GM18511 (cell line): ENCODE data around the gene TMEM273.
A peak's percentile ranks its signal among the peaks of the same experiment; 100 is the strongest.

Source experiments
- ATAC-seq: cut with Tn5 transposase; IDR thresholded peaks from one replicate; pipeline ENCODE4 v1.9.1; 2021; ENCODE audit warnings: mild to moderate bottlenecking, moderate library complexity; ENCODE audit not compliant: unreplicated experiment

Gene TMEM273

DNA sequence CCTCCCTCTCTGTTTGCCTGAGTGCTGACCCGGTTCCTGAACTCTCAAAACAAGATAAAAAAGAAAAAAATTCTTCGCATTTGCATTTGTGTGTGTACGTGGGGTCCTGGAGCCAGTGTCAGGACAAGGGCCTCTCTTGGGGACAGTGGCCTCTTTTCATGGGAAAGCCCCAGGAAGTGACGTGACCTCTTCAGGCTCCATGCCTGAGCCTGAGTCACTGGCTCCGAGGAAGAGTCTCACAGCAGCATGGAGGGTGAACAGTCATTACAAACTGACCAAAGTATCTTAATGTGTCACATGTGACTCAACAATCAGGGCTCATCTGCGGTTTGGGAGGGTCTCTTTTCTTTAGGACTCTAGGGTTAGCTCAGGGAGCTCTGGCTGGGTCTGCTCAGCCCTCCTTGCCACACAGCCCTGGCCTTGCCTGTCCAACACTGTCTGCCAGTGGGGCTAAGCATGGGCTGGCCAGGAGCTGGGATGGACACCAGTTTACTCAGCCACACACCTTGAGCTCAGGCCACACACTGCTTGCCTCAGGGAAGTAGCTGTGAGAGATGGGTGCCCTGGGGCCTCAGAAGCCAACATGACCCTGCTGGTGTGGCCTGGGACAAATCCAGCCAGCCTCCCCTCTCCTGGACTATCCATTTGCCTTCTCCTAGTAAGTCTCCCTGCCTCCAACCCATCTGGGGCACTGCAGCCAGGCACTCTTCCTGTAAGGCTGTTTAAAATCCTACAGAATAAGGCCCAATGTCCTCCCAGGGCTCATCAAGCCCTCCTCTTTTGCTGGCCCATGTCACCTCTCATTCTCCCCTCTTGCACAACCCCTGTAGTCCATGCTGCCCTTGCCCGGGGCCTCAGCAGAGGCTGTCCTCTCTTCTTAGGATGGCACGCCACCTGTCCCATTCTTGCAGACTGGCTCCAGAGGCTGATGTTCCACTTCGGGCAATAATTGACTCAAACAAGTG lies 10.5 kb downstream of the TMEM273 start:
- peak; percentile 82 for ATAC-seq

DNA sequence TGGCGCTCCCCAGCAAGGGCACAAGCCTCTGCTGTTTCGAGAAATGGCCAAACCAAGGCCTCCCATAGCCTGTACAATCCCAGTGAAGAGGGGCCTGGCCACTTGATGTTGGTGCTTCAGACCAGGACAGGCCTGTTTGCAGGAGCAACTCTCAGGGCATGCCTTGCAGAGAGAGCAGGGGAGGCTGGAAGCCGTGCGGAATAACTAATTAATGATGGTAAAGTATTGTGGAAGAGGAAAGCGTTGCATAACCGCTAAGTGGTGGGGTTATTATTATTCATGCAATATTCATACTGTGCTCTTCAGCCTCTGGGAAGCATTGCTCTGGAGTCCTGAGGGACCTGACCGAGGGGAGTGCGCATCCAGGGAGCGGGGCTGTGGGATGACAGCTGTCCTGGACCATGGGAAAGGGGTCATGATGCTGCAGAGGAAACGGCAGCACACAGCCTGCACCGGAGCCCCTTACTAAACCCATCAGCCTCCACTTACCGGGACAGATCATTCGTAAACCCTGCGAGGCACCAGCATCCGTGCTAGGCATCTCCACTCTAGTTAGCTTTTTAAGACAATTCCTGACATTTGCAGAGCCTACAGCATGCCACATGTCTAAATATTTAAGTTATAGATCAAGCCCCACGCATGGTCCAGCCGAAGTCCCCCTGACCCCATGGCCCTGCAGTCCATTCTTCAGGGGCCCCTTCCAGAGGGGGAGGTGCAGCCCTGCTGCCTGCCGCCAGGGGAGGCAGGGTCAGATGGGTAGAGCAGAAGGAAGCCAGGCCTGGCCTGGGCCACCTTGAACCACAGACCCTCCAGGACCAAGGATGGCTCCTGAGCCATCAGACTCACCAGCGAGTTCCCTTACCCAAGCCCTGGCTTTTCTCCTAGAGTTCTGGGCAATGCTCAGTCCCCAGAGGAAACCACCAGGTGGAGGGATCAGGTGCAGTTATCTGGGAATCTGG lies 11.6 kb downstream of the TMEM273 start:
- peak; percentile 6 for ATAC-seq

DNA sequence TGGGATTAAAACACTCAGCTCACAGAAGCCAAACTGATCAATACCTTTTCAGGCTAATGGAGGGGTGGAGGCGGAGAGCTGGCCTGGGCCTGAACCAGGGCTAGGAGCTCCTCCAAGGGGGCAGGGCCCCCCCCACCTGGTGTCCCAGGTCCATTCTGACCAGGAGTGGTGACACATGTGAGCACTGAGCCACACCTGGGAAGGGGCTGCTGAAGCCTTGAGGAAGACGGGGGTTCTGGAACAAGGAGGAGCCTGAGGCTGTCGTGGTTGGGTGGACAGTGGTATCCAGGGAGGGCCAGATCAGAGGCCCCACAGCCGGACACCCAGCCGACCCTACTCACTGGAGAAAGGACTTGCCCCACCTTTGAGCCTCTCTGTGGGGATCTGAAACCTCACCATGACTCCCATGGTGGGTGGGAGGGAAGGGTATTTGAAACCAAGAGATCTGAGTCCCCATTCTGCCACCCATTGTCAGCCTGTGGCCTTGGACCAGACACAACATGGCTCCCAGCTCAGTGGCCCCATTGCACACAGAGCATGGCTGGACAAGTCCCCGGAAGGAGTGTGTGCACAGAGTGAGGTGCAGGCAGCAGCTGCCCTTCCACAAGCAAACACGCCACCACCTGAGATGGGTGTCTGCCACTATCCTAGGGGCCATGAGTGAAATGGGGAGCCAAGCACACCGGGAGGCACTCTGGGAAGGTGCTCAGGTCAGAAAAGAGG lies 12.4 kb downstream of the TMEM273 start:
- ATAC-seq, result no peak

DNA sequence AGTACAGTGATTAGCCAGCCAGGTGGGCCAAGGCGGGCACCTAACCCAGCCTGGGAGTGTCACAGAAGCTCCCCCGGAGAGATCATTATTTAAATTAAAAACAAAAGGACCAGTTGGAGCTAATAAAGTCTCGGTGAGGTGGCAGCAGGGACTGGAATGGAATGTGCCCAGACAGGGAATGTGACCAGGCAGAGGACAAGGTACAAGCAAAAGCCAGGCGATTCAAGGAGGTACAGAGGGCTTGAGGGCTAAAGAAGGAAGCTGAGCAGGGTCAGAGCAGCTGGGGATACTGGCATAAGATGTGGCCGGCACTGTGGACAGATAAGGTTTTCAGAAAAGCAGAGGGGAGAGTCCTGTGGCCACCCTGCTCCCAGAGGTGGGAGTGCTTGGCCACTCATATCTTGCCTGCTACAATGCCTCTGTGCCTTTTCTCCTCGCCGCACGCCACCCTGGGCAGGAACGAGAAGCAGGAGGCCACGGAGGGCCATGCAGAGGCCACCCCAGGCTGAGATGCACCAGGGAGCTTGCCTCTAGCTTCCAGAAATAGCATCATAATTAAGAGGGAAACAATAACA lies 13.2 kb downstream of the TMEM273 start:
- no peak for ATAC-seq

DNA sequence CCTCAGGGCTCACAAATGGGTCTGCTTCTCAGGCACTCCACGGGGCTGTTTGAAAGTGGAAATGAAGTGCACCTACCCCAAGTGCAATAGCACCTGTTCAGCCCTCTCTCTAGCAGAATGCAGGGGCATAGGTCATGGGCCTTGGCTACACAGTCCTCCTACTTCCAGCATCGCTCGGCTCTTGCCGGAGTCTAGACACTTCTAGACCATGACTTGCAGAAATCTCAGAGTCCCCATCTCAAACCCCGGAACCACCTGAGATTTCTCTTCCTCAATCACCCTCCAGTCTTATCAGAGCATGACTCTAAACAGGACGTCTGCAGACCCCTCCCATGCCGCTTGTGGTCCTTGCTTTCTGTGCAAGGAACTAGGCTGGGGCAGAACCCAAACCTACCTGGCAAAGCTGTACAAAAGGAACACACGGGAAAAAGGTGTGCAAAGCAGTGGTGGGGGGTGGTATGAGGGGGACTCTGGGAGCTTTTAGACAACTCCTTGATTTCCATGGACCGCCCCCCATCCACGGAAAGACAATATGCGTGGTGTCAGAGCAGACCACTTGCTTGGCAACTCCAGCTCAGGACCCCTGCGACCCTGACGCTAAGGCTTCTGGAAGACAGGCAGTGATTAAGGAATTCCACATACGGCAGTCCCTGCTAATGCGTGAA lies 13.8 kb downstream of the TMEM273 start:
- no peak for ATAC-seq

DNA sequence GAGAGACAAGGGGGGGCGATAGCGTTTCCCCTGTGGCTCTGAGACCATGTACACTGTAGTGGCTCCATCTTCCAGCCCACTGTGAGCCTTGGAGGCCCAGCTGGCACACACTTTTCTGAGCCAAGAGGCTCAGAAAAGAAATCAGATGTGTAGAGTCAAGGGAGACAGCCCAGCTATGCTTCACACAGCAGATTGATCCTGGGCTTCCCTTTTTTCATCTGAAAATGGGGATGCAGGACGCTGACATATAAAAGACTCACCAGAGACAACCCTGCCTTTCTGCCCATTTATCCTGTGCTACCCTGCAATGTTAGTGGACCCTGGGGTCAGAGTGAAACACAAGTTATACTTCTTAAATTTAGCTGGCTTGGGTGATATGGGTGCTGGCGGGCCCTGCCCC lies 14.3 kb downstream of the TMEM273 start:
- ATAC-seq, result no peak

DNA sequence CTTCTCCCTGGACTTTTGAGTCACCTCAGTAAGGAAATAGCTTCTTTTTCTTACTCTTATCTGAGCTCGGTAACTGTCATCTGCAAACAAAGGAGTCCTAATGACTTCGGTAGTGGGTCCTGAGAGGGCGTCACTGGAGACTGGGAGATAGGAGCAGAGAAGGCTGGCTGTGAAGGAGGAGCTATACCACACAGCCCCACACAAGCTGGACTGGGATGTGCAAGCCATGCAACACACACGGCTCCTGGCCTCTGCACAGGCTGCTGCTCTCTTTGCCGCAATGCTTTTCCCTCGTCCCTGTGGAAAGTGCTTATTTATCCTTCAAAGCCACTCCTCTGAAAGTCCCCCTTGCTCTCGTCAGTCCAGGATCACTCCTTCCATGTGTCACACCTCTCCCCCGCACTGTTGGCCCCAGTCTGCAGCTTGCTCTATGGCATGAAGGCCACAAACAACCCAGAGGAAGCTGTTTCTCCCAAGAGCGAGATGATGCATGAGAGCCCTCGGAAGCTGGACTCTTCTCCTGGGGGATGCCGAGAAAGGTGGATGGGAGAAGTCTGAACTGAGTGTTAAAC lies 14.9 kb downstream of the TMEM273 start:
- no peak for ATAC-seq

DNA sequence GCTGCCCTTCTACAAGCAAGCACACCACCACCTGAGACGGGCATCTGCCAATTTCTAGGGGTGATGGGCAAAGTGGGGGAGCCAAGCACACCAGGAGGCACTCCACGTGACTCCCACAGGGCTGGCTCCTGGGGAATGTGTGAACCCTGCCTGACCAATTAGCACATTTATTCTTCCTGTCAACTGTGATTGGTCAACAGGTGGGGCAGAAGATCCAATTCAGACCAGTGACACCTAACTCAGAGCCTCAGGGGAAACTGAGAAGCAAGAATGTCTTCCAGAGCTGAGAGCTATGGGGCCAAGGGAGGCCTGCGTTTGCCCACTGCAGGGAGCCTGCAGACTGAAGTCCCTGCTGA lies 15.4 kb downstream of the TMEM273 start:
- ATAC-seq, result no peak

DNA sequence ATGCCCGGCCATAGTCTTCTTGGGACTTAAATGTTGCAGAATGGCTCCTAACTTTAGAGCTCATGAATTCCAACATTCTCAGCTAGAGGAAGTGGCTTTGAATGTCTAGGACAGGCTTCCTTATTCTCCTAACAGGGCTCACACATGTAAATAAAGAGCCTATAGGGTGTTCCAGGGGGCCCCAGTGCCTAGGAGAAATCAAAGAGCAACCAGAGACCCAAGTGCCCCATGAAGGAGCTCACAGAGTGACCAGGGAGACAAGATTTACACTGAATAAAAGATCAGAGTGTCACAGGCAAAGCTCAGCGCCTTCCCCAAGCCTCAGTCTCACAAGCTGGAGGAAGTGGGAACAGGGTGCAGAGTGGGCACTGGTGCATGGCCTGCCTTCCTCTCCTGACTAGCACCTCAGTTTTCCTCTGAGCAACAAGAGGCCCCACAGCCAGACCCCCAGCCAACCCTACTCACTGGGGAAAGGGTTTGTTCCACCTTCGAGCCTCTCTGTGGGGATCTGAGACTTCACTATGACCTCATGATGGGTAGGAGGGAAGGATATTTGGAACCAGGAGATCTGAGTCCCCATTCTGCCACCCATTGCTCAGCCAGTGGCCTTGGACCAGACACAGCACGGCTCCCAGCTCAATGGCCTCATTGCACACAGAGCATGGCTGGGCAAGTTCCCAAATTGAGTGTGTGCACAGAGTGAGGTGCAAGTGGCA lies 16.0 kb downstream of the TMEM273 start:
- no peak for ATAC-seq

DNA sequence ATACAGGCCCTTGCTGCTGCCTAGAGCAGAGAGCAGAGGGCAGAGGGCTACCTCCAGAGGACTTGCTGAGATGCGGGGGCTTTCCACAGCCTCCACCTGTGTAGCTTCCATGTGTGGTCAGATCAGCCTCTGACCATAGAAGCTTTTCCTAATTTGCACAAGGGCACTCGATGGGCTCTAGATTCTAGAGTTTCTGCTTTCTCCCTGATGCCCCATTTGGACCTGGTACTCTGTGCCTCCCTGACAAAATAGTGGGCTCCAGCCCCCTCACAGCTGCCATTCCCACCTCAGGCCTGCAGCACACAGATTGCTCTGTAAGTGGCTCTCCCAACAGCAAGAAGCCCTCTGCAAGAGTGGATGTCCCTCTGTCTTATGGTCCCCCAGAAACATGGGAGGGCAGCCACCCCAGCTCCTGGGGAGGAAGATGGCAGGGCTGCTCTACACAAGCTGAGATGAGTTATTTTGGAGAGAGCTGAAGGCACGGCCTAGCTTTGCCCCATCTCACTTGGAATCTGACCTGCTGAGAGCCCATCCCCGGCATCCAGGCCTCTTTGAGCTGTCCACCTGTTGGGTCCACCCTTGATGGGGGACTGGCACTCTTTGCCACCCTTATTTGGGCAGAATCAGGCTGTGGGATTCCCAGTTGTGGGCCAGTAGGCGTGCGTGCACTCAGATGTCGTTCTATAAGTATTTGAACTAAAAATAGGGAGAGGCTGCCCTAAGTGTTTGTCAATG lies 16.7 kb downstream of the TMEM273 start:
- ATAC-seq, result no peak

DNA sequence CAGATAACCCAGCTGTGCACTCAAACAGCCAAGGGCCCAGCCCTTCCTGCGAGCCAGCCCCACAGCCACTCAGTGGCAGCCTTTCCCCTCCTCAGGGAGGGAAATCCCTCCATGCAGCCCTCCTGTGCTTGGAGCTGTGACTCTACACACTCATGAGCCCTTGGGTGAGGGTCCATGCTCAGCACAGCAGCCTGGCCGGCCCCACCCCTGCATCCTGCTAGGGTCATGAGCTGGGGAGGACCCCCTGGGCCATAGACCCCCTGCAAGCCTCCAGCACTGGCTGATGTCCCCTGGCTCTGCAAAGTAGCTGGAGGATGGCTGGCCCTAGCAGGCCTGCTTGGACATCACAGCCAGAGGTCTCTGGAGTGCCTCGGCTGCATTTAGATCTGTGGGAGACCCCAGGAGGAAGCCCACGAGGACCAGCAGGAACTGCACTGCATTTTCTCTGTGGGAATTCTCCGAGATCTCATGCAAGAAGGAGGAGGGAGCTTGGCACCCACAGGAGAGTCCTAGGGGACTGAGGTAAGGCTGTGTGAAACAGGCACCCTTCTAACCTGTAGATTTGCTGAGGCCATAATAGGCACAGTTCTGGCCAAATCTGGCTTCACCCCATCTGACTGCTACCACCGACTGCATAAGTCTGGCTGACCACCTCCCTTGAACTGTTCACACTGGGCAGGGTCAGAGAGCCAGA lies 17.4 kb downstream of the TMEM273 start:
- no peak for ATAC-seq

DNA sequence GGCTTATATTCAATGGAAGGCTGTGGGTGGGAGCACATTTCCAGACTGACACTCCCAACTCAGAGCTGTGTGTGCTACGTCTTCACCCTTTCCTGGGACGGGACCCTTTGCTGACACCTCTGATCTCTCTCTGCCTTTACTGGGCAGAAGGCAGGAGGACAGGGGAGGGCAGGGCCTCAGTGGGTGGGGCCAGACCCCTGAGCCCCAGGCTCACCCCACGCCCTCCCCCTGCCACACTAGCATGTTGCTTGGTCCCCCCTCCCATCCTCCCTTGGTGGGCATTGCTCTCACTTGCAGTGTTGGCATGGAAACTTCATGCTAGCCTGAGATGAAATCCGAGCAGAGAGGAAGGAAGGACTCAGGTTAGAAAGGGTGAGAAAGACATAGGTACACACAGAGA lies 18.4 kb downstream of the TMEM273 start:
- ATAC-seq, result no peak

DNA sequence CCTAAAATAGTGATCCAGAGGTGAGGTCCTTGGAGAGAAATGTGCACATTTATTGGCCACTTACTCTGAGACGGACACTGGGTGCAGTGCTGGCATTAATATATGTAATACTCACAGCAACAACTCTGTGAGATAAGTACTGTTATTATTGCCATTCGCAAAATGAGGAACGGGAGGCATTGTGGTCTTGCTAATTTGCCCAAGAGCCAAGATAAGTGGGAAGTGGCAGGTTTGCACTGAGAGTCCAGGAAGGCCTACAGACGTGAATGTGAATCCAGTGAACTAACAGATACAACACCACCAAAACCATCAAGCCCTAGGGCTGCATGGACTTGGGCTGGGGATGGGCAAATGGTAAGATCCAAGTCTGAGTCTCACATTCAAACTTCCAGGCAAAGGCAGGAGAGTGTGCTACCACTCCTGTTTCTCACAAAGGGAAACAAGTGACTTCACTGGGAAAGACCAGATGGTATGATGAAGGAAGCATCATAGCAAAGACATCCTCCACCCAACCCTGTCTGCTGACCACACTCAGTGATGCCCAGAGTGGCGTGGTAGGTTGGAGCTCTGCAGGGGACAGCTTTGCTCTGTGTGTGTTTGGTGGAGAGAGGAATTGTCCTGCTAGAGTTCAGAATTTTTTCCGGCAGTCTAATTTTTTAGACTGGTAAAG lies 19.2 kb downstream of the TMEM273 start:
- ATAC-seq, result no peak

DNA sequence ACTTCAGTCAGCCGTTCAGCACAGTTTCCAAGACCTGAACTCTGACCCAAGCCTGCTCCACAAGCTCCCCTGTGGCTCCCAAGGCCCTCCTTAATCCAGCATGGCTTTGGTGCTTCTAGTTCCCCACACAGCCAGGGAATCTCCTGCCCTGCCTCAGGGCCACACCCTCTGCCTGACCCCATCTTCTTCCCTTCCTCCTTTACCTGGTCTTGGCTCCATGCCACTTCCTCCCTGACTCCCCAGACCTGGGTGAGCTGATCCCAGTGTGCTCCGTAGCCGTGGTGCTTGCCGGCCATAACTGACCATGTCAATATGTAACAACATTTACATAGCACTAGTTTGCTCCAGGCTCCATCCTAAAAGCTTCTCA lies 20.0 kb downstream of the TMEM273 start:
- no peak for ATAC-seq

DNA sequence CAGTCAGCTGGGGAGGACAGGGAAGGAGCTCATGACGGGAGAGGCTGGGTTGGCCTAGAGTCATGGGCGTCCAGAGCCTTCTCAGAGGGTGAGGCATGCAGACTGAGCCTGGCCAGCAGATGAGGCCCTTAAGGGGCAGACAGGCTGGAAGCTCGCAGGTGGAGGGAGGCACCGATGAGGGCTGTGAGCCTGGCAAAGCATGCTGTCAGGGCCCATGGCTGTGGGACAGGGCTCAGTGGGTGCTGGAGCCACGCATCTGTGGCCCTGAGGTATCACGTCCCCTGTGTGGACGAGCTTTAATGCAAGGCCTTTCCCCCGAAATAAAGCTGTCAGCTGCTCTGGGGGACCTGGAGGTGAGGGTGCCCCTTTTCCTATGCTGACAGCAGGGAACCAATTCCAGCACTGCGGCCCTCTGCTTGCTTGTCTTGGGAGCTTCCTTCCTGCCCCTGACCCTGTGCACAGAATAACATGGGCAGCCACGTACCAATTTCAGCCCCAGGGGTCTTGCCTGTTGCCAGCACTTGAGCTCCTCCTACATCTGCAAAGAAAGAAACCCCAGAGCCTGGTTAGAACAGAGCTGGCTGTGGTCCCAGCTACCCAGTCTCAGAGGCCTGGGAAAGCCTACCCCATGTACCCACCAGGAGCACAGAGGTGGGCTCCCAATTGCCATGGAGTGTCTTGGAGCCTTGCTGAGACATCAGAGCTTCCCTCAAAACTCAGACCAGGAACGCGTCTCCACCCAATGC lies 20.6 kb downstream of the TMEM273 start:
- no peak for ATAC-seq

DNA sequence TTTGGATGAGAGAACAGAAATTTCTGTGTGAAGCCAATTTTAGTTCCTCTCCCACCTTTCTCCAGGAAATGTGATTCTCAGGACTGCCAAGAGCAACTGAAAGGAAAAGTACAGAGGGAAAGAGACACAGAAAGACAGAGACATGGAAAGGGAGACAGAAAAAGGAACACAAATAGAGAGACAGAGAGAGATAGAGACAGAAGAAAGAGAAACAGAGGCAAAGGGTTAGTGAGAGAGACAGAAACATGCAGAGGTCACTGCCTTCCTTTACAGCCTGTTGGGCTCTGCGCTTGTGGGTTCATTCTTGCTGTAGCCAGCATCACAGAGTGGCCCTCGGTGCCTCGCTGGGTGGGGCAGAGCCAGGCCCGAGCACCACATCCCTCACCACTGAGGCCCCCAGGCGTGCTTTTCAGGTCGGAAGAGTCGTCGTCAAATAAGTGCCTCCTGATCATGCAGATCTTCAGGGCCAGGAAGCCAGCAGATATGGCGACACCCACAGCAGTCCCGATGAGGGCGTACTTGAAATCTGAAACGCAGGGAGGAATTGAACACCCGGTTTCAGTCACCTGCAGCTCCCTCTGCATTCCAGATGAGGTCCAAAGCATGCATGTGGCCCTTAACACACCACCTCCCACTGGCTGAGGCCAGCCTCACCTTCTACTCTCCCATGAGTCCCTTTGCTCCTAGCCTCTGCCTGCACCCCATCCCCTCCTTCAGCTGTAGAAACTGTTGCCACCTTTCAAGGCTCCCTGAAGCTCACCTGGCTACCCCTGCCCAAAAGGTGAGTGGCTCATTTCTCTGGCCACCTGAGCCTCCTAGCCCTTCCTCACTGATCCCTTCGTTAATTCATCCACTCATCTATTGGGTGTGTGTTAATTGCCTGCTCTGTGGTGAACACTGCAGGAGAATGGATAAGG lies 21.4 kb downstream of the TMEM273 start:
- no peak for ATAC-seq
